ENCODE measurements around the gene RAD51C.

GRCh38 chr17:58692239-58693055 lies at the start of gene RAD51C:
- TF ChIP-seq CTCF (IDR thresholded peaks at IDR 0.05) (no peak), ZBTB33 (IDR thresholded peaks at IDR 0.05; ENCODE audit: borderline replicate concordance, low read depth) (0 out of 2 replicates have a peak, but pooled peaks have one; percentile 47), SIN3A (IDR thresholded peaks at IDR 0.05; ENCODE audit: borderline replicate concordance, low read depth, low read length) (peak; percentile 84), RXRA (IDR thresholded peaks at IDR 0.05; ENCODE audit: borderline replicate concordance, low read depth) (no peak), EP300 (IDR thresholded peaks at IDR 0.05; ENCODE audit: borderline replicate concordance in 1 of 2, low read depth in 1 of 2, low read length in 1 of 2) (no peak), USF1 (IDR thresholded peaks at IDR 0.05; ENCODE audit: borderline replicate concordance, low read depth) (no peak), RAD21 (IDR thresholded peaks at IDR 0.05; ENCODE audit: low read length) (no peak), GABPA (IDR thresholded peaks at IDR 0.05; ENCODE audit: low read depth) (peak; percentile 73), YY1 (IDR thresholded peaks at IDR 0.05; ENCODE audit: low read depth) (no peak; the same call in none of the 2 replicates)
